Caco-2 (cell line): ENCODE results near the gene GRIK3. TPM values are rescaled to one million over a fixed set of nuclear protein-coding genes. Genes with fewer than 3 reads are reported as not detected.

Source experiments
- BruUV-seq: library from RNA; stranded (reverse); fragments of 400-500 nt; replicated peaks from 2 replicates; lab custom pipeline; 2021; lab: Mats Ljungman, UMichigan
- CTCF ChIA-PET: fragments of 300-600 bp; sonication (Branson Sonifier 250); formaldehyde crosslinking; loops from one replicate; lab custom pipeline; 2022; ENCODE audit warnings: antibody characterized with exemption; lab: Charles Lee
- POLR2A ChIA-PET: fragments of 300-600 bp; sonication (Branson Sonifier 250); formaldehyde crosslinking; loops from one replicate; lab custom pipeline; 2022; ENCODE audit warnings: antibody characterized with exemption; lab: Charles Lee
- DNase-seq, 2 experiments: peaks; one replicate each; pipeline versions ENCODE4 v3.0.0 to v3.0.0-alpha.2; 2020 to 2022
- H3K27me3 ChIP-seq: replicated peaks from 2 replicates; pipeline ENCODE4 v1.6.0; 2011; ENCODE audit warnings: low read length; ENCODE audit not compliant: control insufficient read depth, insufficient read depth
- H3K36me3 ChIP-seq: 2 replicates; pipeline ENCODE4 v1.5.1; 2011; ENCODE audit warnings: low read length; ENCODE audit not compliant: control insufficient read depth, insufficient read depth
- H3K4me1 ChIP-seq: fragments of 250-450 bp; sonication (Bioruptor Pico); 2 replicates; pipeline ENCODE4 v1.5.1; 2020; ENCODE audit warnings: mild to moderate bottlenecking
- H3K4me3 ChIP-seq: 2 replicates; pipeline ENCODE4 v1.5.1; 2011; ENCODE audit warnings: low read depth, mild to moderate bottlenecking, control low read depth, low read length
- H3K9me3 ChIP-seq: fragments of 250-450 bp; sonication (Bioruptor Pico); 2 replicates; pipeline ENCODE4 v1.5.1; 2020; ENCODE audit warnings: mild to moderate bottlenecking, moderate library complexity
- H3K27ac Mint-ChIP-seq: one replicate; pipeline ENCODE4 v1.8.0; 2022; ENCODE audit warnings: mixed read lengths; ENCODE audit not compliant: unreplicated experiment
- H3K27me3 Mint-ChIP-seq: one replicate; pipeline ENCODE4 v1.8.0; 2022; ENCODE audit warnings: mixed read lengths; ENCODE audit not compliant: insufficient read depth, unreplicated experiment
- H3K36me3 Mint-ChIP-seq: one replicate; pipeline ENCODE4 v1.8.0; 2022; ENCODE audit warnings: mild to moderate bottlenecking, mixed read lengths; ENCODE audit not compliant: insufficient read depth, unreplicated experiment
- H3K4me1 Mint-ChIP-seq: one replicate; pipeline ENCODE4 v1.8.0; 2022; ENCODE audit warnings: low read depth, mixed read lengths; ENCODE audit not compliant: unreplicated experiment
- H3K4me3 Mint-ChIP-seq: one replicate; pipeline ENCODE4 v1.8.0; 2022; ENCODE audit warnings: mild to moderate bottlenecking, moderate library complexity, mixed read lengths; ENCODE audit not compliant: unreplicated experiment
- H3K9me3 Mint-ChIP-seq: one replicate; pipeline ENCODE4 v1.8.0; 2022; ENCODE audit warnings: mixed read lengths; ENCODE audit not compliant: unreplicated experiment
- intact Hi-C: fragments of 100-400 bp; cut with micrococcal nuclease; formaldehyde crosslinking; loops from one replicate; pipeline ENCODE4 v1.10.0; 2022; ENCODE audit not compliant: unreplicated experiment
- total RNA-seq: library from RNA; stranded (reverse); gene quantifications from 2 replicates; pipeline ENCODE4 v1.2.3, GENCODE V29; 2022
- TF ChIP-seq, protein P1 (sequence below), 2 experiments: fragments of 200-600 bp in 1 of 2; IDR thresholded peaks; 1 replicate in 1 of 2; 2 replicates in 1 of 2; pipeline versions ENCODE4 v1.5.1 to v1.8.0; 2011 to 2022; ENCODE audit warnings: antibody characterized with exemption in 1 of 2, control low read depth in 1 of 2, inconsistent platforms in 1 of 2, low read depth in 1 of 2, low read length in 1 of 2, mild to moderate bottlenecking in 1 of 2, moderate library complexity in 1 of 2; ENCODE audit not compliant: insufficient read depth in 1 of 2, severe bottlenecking in 1 of 2, unreplicated experiment in 1 of 2

The GRIK3 gene
- total RNA-seq, 1 experiment from 2014 or later = not detected

DNA sequence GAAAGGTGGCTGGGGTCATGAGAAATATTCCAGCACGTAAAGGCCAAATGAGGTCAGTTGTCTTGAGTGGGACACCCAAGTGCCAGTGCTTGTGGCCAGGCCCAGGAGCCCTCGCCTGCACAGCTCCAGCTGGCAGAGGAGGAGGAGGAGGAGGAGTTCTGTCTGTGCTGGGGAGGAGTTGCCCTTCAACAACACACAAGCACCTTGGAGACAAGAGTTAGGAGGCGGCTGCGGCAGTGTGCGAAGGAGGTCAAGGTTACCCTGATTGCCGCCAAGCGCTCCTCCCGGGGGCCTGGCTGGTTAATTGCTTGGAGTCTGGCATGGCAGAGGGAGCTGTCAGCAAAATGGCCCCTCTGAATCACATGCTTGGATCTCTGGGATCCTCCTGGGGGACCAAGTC is 45.1 kb downstream of the GRIK3 start:
- intact Hi-C loops = no loop called here
- TF ChIP-seq, protein P1, sequence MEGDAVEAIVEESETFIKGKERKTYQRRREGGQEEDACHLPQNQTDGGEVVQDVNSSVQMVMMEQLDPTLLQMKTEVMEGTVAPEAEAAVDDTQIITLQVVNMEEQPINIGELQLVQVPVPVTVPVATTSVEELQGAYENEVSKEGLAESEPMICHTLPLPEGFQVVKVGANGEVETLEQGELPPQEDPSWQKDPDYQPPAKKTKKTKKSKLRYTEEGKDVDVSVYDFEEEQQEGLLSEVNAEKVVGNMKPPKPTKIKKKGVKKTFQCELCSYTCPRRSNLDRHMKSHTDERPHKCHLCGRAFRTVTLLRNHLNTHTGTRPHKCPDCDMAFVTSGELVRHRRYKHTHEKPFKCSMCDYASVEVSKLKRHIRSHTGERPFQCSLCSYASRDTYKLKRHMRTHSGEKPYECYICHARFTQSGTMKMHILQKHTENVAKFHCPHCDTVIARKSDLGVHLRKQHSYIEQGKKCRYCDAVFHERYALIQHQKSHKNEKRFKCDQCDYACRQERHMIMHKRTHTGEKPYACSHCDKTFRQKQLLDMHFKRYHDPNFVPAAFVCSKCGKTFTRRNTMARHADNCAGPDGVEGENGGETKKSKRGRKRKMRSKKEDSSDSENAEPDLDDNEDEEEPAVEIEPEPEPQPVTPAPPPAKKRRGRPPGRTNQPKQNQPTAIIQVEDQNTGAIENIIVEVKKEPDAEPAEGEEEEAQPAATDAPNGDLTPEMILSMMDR (IDR thresholded peaks at IDR 0.05; ENCODE audit: insufficient read depth in 1 of 2, low read depth in 1 of 2, low read length in 1 of 2, severe bottlenecking in 1 of 2, unreplicated experiment in 1 of 2) = no peak
- Mint-ChIP-seq H3K27me3 (peaks cover 17% of the 10 kb centered on the region), H3K27ac (no peak overlapping the region), H3K4me3 (no peak overlapping the region), H3K9me3 (no peaks in the 10 kb centered on the region), H3K36me3 (no peaks in the 10 kb centered on the region), H3K4me1 (no peaks in the 10 kb centered on the region)
- no peaks in the 10 kb centered on the region for H3K36me3 ChIP-seq
- H3K9me3 ChIP-seq = no peaks in the 10 kb centered on the region
- DNase-seq = no peak
- no peak overlapping the region for H3K4me3 ChIP-seq
- no peaks in the 10 kb centered on the region for H3K27me3 ChIP-seq
- ChIA-PET POLR2A (no interaction called here), CTCF (no interaction called here)
- H3K4me1 ChIP-seq = no peaks in the 10 kb centered on the region
- BruUV-seq = no TSS peak

DNA sequence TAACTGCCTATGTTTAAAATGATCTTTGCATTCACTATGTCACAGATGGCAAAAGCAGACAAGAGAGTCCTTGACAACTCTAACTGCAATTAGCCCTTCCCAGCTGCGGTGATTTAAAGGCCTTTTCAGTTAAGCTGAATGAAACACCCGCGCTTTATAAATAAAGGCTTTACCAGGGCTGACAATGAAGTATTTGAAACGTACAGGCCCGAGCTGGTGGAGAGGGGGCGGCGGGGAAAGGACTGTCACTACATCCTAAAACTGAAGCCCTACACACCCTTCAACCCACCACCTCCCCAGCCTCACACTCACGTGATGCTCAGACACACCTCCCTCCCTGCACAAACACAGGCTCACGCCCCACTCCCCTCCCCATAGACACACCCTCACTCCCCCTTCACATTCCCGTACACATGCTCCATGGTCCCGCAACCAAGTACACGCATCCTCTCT is 45.5 kb downstream of the GRIK3 start:
- H3K27ac Mint-ChIP-seq = no peak overlapping the region

DNA sequence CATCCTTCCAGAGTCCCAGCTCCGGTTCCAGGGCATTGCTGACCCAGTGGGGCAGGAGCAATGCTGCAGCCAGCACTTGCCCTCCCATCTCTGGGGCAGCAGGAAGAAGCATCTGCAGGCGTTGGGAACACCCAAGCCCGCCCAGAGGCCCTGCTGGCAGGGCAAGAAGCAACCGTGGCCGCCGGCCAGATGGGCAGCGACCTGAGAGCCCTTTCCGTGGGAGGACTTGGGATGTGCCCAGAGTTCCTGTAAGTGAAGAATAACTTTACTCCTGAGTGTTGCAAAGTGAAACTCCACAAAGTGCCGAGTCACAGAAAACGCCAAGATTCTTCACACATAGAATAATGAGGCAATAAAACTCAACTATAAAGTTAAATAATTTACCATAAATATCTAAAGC is 46.0 kb downstream of the GRIK3 start:
- Mint-ChIP-seq H3K9me3 (no peaks in the 10 kb centered on the region), H3K27ac (no peak overlapping the region), H3K27me3 (peaks cover 19% of the 10 kb centered on the region), H3K4me3 (no peak overlapping the region), H3K4me1 (no peaks in the 10 kb centered on the region), H3K36me3 (no peaks in the 10 kb centered on the region)
- BruUV-seq = no TSS peak
- Histone ChIP-seq H3K4me1 (no peaks in the 10 kb centered on the region), H3K9me3 (no peaks in the 10 kb centered on the region), H3K27me3 (no peaks in the 10 kb centered on the region), H3K4me3 (no peak overlapping the region), H3K36me3 (no peaks in the 10 kb centered on the region)
- ChIA-PET POLR2A (no interaction called here), CTCF (interaction anchor here (0.6 kb wide), 1 partner anchor 396 kb away, joined by 8 read pairs; no protein-coding TSS in a partner anchor)
- no peak for DNase-seq
- intact Hi-C loops = no loop called here
- TF ChIP-seq, protein P1 (IDR thresholded peaks at IDR 0.05; ENCODE audit: insufficient read depth in 1 of 2, low read depth in 1 of 2, low read length in 1 of 2, severe bottlenecking in 1 of 2, unreplicated experiment in 1 of 2) = no peak

More for the DNA sequence above, 45.5 kb downstream of the GRIK3 start:
- no peaks in the 10 kb centered on the region for H3K36me3 Mint-ChIP-seq
- H3K4me3 ChIP-seq = no peak overlapping the region
- H3K4me1 ChIP-seq = no peaks in the 10 kb centered on the region
- ChIA-PET CTCF (interaction anchor here (0.6 kb wide), 1 partner anchor 396 kb away, joined by 8 read pairs; no protein-coding TSS in a partner anchor), POLR2A (no interaction called here)
- no peak overlapping the region for H3K4me3 Mint-ChIP-seq
- no peaks in the 10 kb centered on the region for H3K36me3 ChIP-seq
- no peaks in the 10 kb centered on the region for H3K9me3 ChIP-seq
- TF ChIP-seq, protein P1 (IDR thresholded peaks at IDR 0.05; ENCODE audit: insufficient read depth in 1 of 2, low read depth in 1 of 2, low read length in 1 of 2, severe bottlenecking in 1 of 2, unreplicated experiment in 1 of 2) = no peak
- H3K9me3 Mint-ChIP-seq = no peaks in the 10 kb centered on the region
- peaks cover 17% of the 10 kb centered on the region for H3K27me3 Mint-ChIP-seq
- no TSS peak for BruUV-seq
- no peaks in the 10 kb centered on the region for H3K4me1 Mint-ChIP-seq
- no peaks in the 10 kb centered on the region for H3K27me3 ChIP-seq
- intact Hi-C loops = no loop called here
- DNase-seq = no peak
